ENCODE data around the gene TXNDC8. TPM values are rescaled to one million over a fixed set of nuclear protein-coding genes. Genes with fewer than 3 reads are reported as not detected.

TXNDC8 gene
- total and polyA plus RNA-seq, 2 of the 13 experiments (the other 11 are each of a cell fraction or from before 2014, with no cell fraction given) = not detected

GRCh38 chr9:110287289-110287680, 50.4 kb downstream of the TXNDC8 start (continued):
- TF ChIP-seq ZBTB2 (CRISPR knock-in tag; IDR thresholded peaks at IDR 0.05; ENCODE audit: low read depth) (no peak), ZNF282 (IDR thresholded peaks at IDR 0.05; ENCODE audit: partially characterized antibody) (no peak)

- no peaks in the 10 kb centered on the region for H4K20me1 ChIP-seq (ENCODE audit: insufficient read depth, low read length)
- H2AFZ ChIP-seq (ENCODE audit: low read length) = no peak overlapping the region
- no peak for ATAC-seq
- TF ChIP-seq MIER2 (CRISPR knock-in tag; IDR thresholded peaks at IDR 0.05) = no peak
- no peak for TF ChIP-seq ZMYM2 (CRISPR knock-in tag; IDR thresholded peaks at IDR 0.05)
- FAIRE-seq = no peak
- no peak overlapping the region for H3K9ac ChIP-seq (ENCODE audit: insufficient read depth, low read depth, low read length)
- peaks cover 52% of the 10 kb centered on the region for H3K4me1 ChIP-seq (ENCODE audit: insufficient read depth, low read length)
- POLR2A ChIA-PET = no interaction called here
- H3K36me3 ChIP-seq (replicated peaks in 1 of 2; ENCODE audit: control insufficient read depth in 1 of 2, insufficient read depth in 2 of 2, low read length in 2 of 2) = no peaks in the 10 kb centered on the region
- intact Hi-C loops (cut with micrococcal nuclease; ENCODE audit: unreplicated experiment) = no loop called here
- in situ Hi-C loops (cut with HindIII; ENCODE audit: extremely low pct_ligation_motif_present, low pct_unique_long_range_greater_than_20kb) = no loop called here
- H3K27me3 ChIP-seq (ENCODE audit: control insufficient read depth in 1 of 2, insufficient read depth in 2 of 2, low read length in 2 of 2) = no peaks in the 10 kb centered on the region
- H3K4me2 ChIP-seq (ENCODE audit: low read depth, low read length) = peak overlapping the region; percentile 65; the same call in 1 of the 2 replicates
- H3K9me3 ChIP-seq (ENCODE audit: low read length) = no peaks in the 10 kb centered on the region
- H3K27ac ChIP-seq (ENCODE audit: extremely low read length, insufficient read depth, low read length) = no peak overlapping the region
- BruUV-seq (replicated peaks) = no TSS peak
- 48% methylated on average over 6 of the region's 6 CpGs for WGBS (ENCODE audit: low lambda C conversion rate)
- no peaks in the 10 kb centered on the region for H3K79me2 ChIP-seq (ENCODE audit: insufficient read depth, low read length)
- H3K4me3 ChIP-seq (replicated peaks in 1 of 3; ENCODE audit: insufficient read depth in 1 of 3, low read depth in 2 of 3, low read length in 3 of 3) = no peak overlapping the region
- CTCF ChIA-PET (ENCODE audit: low intra/inter-chr PET ratio, low total read pairs) = no interaction called here
- DNase-seq (ENCODE audit: low spot score) = no peak
These were observed 53.3 kb downstream of the TXNDC8 start for GRCh38 chr9:110284211-110284844.

GRCh38 chr9:110283751-110284150, 53.9 kb downstream of the TXNDC8 start:
- CTCF ChIA-PET (ENCODE audit: low intra/inter-chr PET ratio, low total read pairs) = no interaction called here
- H3K9me3 ChIP-seq (ENCODE audit: low read length) = no peaks in the 10 kb centered on the region
- no peaks in the 10 kb centered on the region for H3K79me2 ChIP-seq (ENCODE audit: insufficient read depth, low read length)
- H3K4me1 ChIP-seq (ENCODE audit: insufficient read depth, low read length) = peaks cover 54% of the 10 kb centered on the region
- POLR2A ChIA-PET = interaction anchor here (3.4 kb wide), 1 partner anchor 27 kb away, joined by 28 read pairs; the partner anchor contains the start of gene TXN
- H3K4me2 ChIP-seq (ENCODE audit: low read depth, low read length) = peak overlapping the region; percentile 65
- ATAC-seq = peak; percentile 63
- no peaks in the 10 kb centered on the region for H3K27me3 ChIP-seq (ENCODE audit: control insufficient read depth in 1 of 2, insufficient read depth in 2 of 2, low read length in 2 of 2)
- no TSS peak for BruUV-seq (replicated peaks)
- H3K27ac ChIP-seq (ENCODE audit: extremely low read length, insufficient read depth, low read length) = peak overlapping the region; percentile 2
- whole genome bisulfite sequencing (ENCODE audit: low lambda C conversion rate) = 0% methylated on average over 1 of the region's 1 CpG
- H3K9ac ChIP-seq (ENCODE audit: insufficient read depth, low read depth, low read length) = no peak overlapping the region
- in situ Hi-C loops (cut with HindIII; ENCODE audit: extremely low pct_ligation_motif_present, low pct_unique_long_range_greater_than_20kb) (no loop called here), intact Hi-C loops (cut with micrococcal nuclease; ENCODE audit: unreplicated experiment) (no loop called here)
- no peak for DNase-seq (ENCODE audit: low spot score)
- no peak overlapping the region for H2AFZ ChIP-seq (ENCODE audit: low read length)
- no peaks in the 10 kb centered on the region for H4K20me1 ChIP-seq (ENCODE audit: insufficient read depth, low read length)
- H3K36me3 ChIP-seq (replicated peaks in 1 of 2; ENCODE audit: control insufficient read depth in 1 of 2, insufficient read depth in 2 of 2, low read length in 2 of 2) = no peaks in the 10 kb centered on the region
- no peak for FAIRE-seq
- H3K4me3 ChIP-seq (replicated peaks in 1 of 3; ENCODE audit: insufficient read depth in 1 of 3, low read depth in 2 of 3, low read length in 3 of 3) = no peak overlapping the region
- peak; percentile 32 for TF ChIP-seq FOSL2 (CRISPR knock-in tag; IDR thresholded peaks at IDR 0.05)
- TF ChIP-seq FOXK2 (IDR thresholded peaks at IDR 0.05) = no peak
- TF ChIP-seq ZNF800 (CRISPR knock-in tag; IDR thresholded peaks at IDR 0.05) = no peak
- no peak for TF ChIP-seq AKAP8 (CRISPR knock-in tag; IDR thresholded peaks at IDR 0.05)
- TF ChIP-seq ARID3A (IDR thresholded peaks at IDR 0.05; ENCODE audit: low read depth, low read length) = peak; percentile 27; the same call in 1 of the 2 replicates
- 0 out of 4 replicates have a peak, but pooled peaks of 1 of the 2 experiments have one; percentile 12 for TF ChIP-seq EP300 (IDR thresholded peaks at IDR 0.05; ENCODE audit: low read depth in 2 of 2, low read length in 2 of 2)
- no peak for TF ChIP-seq EP300 (CRISPR knock-in tag; IDR thresholded peaks at IDR 0.05; ENCODE audit: borderline replicate concordance)

All from HepG2 (cell line).